AG04450 (cell line): Measurements from ENCODE around the gene KSR2. TPM values are rescaled to one million over a fixed set of nuclear protein-coding genes. Genes with fewer than 3 reads are reported as not detected.

Experiments
- CTCF ChIA-PET: fragments of 300-600, 350-600 bp; formaldehyde crosslinking; extraction: SDS; loops from one replicate; lab custom pipeline; 2022; ENCODE audit warnings: antibody characterized with exemption, inconsistent platforms; lab: Charles Lee
- POLR2A ChIA-PET: fragments of 350-600 bp; formaldehyde crosslinking; extraction: SDS; loops from one replicate; lab custom pipeline; 2021; ENCODE audit warnings: antibody characterized with exemption, inconsistent platforms; lab: Yijun Ruan, JAX
- DNase-seq: peaks from one replicate; pipeline ENCODE4 v3.0.0-alpha.2; 2011; ENCODE audit warnings: low read depth, low spot score
- H3K27ac ChIP-seq: one replicate; pipeline ENCODE4 v1.5.1; 2012; ENCODE audit warnings: low read depth, low read length, control low read depth
- H3K27me3 ChIP-seq: one replicate; pipeline ENCODE4 v1.6.0; 2012; ENCODE audit warnings: low read length; ENCODE audit not compliant: control insufficient read depth, insufficient read depth
- H3K4me3 ChIP-seq: 2 replicates; pipeline ENCODE4 v1.5.1; 2011; ENCODE audit warnings: mild to moderate bottlenecking, low read depth, low read length, control low read depth
- H3K9me3 ChIP-seq: 2 replicates; pipeline ENCODE4 v1.5.1; 2012; ENCODE audit warnings: low read length; ENCODE audit not compliant: control insufficient read depth, insufficient read depth
- CTCF ChIP-seq: IDR thresholded peaks from 2 replicates; pipeline ENCODE4 v1.5.1; 2011; ENCODE audit warnings: low read depth, low read length, control low read depth, inconsistent platforms
- polyA plus RNA-seq: library from polyadenylated mRNA; depleted of rRNA; stranded (reverse); fragments of >200 nt; gene quantifications from 2 replicates; pipeline ENCODE4 v1.2.3, GENCODE V29; 2011

KSR2 gene
- polyA plus RNA-seq, 1 experiment = not detected

DNA sequence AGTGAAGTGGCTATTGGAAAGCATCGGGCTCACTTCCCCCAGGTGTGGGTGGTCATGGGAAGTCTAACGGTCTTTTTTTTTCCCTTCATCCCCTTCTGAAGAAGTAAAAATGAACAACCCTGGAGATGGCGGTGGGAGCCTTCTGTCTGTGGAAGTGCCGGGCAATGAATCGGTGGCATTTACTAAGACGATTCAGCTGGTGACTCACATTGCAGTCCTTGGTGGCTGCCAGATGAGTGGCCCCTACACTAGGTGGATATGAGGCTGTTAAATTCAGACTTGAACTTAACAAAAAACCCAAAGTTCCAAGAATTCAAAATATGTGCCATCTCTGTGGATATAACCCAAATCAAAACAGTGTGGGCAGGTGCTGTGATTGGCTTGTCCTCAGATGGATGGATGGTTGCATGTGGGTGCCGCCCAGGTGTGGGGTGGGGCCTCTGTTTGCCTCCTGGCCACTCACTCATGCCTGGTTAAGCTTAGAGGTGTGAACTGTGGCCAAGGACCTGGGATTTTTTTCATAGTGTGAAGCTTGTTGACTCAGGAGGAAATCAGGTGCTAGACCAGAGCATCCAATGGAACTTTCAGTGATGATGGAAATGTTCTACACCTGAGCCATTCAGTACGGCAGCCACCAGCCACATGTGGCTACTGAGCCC, 430.6 kb downstream of the KSR2 start:
- POLR2A ChIA-PET = no interaction called here
- no peak overlapping the region for H3K27ac ChIP-seq
- CTCF ChIA-PET = no interaction called here
- no peak for DNase-seq
- peaks cover 45% of the 10 kb centered on the region for H3K9me3 ChIP-seq
- H3K27me3 ChIP-seq = no peaks in the 10 kb centered on the region
- no peak for TF ChIP-seq CTCF
- H3K4me3 ChIP-seq = no peak overlapping the region

GRCh38 chr12:117533687-117534086, 435.1 kb downstream of the KSR2 start:
- no peak for TF ChIP-seq CTCF
- no peaks in the 10 kb centered on the region for H3K27me3 ChIP-seq
- no peak for DNase-seq
- ChIA-PET CTCF (no interaction called here), POLR2A (no interaction called here)
- no peak overlapping the region for H3K4me3 ChIP-seq
- no peak overlapping the region for H3K27ac ChIP-seq
- peaks cover 40% of the 10 kb centered on the region for H3K9me3 ChIP-seq

DNA sequence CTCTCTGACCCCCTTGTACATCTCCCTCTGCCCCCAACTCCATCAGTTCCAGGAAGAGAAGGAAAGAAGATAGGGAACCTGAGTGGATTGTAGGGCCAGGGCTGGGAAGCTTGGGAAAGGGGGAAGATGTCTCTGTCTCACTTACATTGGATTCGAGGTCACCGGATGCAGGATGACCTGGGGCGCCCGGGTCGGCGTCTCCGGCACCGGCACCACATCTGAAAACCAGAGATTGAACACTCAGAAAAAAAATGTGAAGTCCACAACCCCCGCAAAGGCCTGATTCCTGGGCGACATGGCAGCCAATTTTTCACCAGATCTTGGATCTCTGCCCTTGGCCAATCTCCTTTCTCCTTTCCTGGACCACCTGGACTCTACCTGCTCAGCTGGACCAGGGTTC, 438.0 kb downstream of the KSR2 start:
- POLR2A ChIA-PET = no interaction called here
- peaks cover 43% of the 10 kb centered on the region for H3K9me3 ChIP-seq
- H3K27ac ChIP-seq = no peak overlapping the region
- H3K27me3 ChIP-seq = no peaks in the 10 kb centered on the region
- TF ChIP-seq CTCF = no peak
- H3K4me3 ChIP-seq = no peak overlapping the region
- DNase-seq = no peak
- CTCF ChIA-PET = no interaction called here

GRCh38 chr12:117528538-117528937, 440.3 kb downstream of the KSR2 start:
- Histone ChIP-seq H3K27ac (no peak overlapping the region), H3K9me3 (peaks cover 43% of the 10 kb centered on the region), H3K4me3 (no peak overlapping the region), H3K27me3 (no peaks in the 10 kb centered on the region)
- CTCF ChIA-PET = no interaction called here
- no peak for TF ChIP-seq CTCF
- POLR2A ChIA-PET = no interaction called here
- DNase-seq = no peak

GRCh38 chr12:117527479-117527855, 441.3 kb downstream of the KSR2 start:
- CTCF ChIA-PET = no interaction called here

More at GRCh38 chr12:117527479-117527855, 441.3 kb downstream of the KSR2 start:
- H3K27ac ChIP-seq = no peak overlapping the region
- no peak for TF ChIP-seq CTCF
- H3K4me3 ChIP-seq = no peak overlapping the region
- peaks cover 45% of the 10 kb centered on the region for H3K9me3 ChIP-seq
- no peaks in the 10 kb centered on the region for H3K27me3 ChIP-seq
- POLR2A ChIA-PET = no interaction called here
- no peak for DNase-seq
